GM21515 (cell line): ENCODE measurements around the gene AATK.

Experiments
- ATAC-seq: cut with Tn5 transposase; IDR thresholded peaks from one replicate; pipeline ENCODE4 v1.9.1; 2021; ENCODE audit not compliant: unreplicated experiment

The AATK gene

DNA sequence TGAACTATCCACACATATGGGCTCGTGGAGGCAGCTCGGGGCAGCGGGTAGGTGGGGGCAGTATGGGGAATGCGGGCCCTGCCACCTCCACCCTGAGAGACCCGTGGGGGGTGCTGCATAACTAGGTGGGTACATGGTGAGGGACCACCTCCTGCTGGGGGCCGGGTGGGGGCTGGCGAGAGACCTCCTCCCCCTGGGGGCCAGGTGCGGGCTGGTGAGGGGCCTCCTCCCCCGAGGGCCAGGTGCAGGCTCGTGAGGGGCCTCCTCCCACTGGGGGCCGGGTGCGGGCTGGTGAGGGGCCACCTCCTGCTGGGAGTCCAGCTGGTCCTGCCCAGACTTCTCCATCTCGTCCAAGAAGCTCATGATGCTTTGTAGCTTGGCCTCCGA is 31.4 kb upstream of the AATK start:
- ATAC-seq = no peak

DNA sequence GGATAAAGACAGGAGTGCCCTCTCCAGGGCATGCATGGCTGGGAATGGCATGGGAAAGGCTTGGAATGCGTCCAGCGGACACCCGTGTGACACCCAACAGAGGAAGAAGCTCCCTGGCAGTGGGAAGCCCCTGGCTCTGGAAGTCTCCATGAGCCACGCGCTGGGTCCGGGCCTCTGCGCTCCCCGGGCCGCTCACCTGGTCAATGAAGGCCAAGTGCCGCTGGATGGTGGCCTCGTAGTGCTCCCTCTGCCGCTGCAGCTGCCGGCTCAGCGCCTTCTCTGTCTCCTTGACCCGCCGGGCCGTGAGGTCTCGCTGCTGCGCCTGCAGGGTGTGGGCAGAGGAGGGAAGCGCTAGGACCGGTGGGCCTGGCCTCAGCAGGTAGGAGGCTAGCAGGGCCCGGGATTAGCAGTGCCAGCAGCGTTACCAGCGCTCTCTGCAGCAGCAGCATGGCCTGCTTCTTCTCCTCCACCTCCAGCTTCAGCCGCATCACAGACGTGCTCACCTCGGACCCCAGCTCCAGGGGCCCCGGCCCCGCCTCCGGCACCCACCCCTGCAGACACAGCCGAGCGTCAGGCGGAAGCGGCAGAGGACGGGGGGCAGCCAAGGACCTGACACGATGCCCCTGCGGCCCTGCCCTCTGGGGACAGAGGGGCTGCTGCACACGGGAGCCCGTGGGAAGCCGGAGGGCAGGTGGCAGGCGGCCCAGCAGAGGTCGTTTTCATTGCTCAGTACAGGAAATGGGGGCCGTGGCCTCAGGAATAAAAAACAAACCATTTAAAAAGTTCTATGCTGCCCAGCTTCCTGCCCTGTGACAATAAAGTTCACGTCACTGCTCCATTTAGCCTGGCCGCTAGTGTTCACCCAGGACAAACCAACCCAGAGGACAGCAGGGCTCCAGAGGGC is 30.7 kb upstream of the AATK start:
- ATAC-seq = no peak

DNA sequence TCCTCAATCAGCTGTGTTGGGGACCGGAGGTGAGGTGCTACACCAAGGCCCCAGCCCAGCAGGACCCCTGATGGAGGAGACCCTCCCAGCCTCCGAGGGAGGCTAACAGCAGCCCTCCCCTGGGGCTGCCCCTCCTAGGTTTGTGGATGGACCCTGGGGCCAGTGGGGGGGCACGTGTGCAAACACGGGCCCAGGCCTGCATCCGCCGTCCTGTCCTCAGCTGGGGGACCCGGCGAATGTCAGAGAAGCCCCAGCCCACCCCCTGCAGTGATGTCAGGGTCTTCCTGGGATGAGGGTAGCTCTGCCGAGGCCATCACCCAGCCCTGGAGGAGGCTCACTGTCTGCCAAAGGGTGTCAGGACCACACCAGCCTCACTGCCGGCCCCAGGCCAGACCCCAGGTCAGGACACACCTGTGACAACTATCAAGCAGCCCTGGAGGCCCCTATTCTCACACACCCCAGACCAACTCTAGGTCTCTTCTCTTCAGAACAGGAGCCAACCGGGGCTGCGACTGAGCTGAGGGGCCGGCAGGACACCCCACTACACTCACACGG is 30.0 kb upstream of the AATK start:
- no peak for ATAC-seq

DNA sequence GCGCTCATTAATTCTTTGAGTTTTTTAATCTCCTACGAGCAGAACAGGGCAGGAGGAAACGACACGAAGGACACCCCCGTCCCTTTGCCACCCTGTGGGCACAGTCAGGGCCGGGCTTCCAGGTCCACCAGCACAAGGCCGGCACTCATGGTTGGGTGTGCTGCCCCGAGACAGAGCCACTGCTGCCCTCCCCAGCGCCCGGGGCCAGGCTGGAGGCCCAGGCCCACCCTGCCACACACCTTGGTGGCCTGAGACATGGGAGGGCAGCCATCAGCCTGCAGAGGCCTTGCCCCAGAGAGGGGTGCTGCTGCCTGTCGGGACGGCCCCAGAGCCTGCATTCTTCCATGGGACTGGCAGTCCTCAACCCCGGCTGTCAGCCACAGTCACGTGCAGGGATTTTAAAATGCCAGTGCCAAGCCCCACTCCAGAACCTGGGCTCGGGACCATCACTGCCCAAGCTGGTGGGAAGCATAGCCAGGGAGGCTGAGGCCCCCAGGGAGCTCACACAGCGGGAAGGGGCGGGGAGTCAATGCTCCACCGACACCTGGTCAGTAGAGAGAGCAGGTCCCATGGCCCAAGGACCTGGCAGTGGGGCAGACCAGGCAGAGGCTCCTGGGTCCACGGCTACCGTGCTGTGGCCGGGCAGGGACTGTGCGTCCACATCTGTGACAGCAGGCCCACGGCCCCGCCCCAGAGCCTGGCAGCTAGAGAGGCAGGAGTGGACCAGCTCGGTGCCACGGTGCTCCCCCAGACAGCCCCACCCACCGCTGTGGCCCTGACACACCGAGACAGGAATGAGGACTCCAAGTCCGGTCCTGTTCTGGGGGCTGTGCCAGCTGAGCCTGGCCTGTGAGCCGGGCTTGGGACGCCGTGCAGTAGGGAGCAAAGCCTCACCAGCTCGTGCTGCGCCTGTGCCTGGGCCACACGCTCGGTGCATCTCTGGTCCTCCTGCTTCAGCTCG is 29.2 kb upstream of the AATK start:
- no peak for ATAC-seq

DNA sequence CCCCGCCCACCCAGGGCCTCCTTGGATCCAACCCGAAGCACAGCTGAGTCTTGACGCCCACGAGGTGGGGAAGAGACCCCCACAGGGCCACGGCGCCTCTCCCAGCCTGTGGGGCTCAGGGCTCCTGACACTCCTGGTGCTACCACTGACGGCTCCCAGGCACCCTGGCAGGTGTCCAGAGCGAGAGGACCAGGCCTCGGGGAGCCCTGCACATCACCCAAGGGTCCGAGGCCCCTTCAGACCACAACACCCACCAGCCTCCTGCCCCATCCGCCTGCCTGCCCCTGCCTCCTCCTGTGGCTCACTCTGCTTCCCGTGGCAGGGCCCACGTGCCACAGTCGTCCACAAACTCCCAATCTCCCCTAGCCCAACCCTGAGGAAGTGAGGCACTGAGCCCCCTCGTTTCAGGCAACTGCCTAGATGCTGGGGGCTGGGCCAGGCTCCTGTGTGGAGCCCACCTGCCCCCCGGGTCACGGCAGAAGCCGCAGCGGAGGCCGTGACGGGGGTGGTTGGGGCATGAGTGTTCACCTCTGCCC is 28.3 kb upstream of the AATK start:
- no peak for ATAC-seq

DNA sequence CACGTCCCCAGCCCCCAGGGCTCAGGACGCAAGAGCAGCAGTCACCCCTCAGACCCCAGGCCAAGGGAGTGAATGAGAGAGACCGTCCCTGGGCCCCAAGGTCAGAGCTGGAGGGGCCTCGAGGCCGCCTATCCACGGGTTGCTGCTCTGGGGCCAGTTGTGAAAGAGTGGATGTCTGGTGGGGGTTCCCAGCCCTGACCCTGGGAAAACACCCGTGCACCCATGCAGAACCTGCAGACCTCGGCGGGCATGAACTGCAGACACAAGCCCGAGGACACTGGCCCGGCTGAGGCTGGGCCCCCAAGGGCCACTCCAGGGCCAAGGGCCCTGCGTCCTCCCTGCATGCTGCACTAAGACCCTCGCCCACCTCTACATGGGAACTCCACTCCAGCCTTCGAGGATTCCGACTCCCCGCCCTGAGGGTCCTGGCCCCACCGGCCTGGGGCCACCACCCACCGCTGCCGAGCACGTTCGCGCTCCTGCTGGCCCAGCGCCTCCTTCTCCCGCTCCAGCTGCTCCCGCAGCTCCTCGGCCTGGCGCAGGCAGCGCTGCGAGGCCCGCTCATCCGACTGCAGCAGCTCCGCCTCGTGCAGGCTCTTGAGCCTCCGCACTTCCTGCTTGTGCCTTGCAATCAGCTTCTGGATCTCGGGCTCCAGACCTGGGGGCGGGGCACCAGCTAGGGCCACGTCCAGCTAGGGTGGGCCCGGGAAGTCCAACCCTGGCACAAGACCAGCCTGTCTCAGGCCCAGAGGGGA is 27.6 kb upstream of the AATK start:
- no peak for ATAC-seq

DNA sequence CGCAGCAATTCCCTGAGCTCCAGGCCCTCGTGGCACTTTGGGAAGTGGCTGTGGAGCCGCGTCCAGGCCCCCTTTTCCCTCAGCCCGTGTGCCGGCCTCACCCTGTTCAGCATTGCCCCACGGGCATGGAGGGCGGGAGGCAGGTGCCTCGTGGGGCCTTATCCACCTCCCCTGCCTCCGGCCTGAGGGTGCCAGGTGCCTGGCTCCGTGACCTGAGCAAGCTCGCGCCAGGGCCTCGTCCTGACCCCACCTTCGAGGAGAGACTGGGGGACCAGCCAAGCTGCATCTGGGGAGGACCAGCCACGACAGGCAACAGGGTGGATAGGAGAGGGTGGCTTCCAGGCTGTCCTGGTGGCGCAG is 27.0 kb upstream of the AATK start:
- ATAC-seq = no peak

DNA sequence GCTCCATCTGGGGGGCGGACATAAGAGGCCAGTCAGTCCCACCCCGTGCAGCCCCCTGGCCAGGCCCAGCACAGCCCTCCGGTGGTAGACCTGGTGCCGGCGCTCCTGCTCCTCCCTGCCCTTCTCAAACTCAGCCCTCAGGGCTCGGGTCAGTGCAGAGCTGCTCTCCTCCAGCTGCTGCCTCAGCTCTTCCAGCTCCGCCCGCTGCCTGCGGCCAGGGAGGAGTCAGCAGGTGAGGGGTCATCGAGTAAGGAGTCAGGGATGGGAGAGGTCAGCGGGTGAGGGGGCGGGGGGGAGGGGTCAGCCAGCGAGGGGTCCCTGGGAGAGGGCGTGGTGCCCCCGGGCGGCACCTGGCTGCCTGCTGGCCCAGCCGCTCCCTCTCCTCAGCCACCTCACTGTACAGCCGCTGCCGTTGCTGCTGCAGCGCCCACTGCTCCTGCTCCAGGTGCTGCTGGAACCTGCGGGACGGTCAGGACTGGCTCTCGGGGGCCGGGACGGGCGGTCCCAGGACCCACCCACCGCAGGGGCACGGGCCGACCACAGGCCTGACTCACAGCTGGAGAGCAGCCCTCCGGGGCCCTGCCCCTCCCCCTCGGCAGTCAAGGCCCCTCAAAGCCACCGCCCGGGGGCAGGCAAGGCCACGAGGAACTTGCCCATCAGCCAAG is 26.5 kb upstream of the AATK start:
- no peak for ATAC-seq

DNA sequence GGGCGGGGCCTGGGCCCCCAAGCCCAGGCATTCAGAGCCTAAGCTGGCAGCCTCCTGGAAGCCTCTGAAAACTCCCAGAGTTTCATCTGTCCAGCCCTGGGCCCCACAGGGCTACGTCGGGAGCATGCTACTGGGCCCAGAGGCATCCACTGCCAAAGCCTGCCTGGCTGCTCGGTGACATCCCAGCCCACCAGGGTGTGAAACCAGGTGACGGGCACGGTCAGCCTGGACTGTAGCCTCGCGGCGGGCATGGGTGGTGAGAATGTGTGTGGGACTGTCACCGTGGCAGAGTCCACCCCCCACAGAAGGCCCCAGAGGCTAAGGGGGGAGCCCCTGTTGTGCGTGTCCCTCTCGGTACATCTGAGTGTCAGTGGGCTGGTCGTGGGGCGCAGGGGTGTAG is 25.6 kb upstream of the AATK start:
- ATAC-seq = no peak

DNA sequence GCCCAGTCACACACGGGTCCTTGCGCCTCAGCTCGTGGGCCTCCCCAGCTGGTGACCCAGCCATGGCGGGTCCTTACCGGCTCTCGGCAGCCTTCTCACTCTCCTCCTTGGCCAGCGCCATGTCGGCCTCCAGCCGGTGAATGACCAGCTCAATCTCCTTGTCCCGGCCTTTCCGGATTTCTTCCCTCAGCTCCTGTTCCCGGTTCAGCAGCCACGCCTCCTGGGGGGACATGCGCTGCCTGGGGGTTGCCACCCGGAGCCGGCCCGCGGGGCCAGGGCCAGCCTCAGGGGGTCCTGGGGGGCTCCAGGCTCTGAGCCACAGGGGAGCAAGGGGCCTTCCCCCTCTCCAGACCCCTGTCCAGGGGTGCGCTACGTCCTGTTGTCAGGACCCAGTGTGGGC is 25.1 kb upstream of the AATK start:
- ATAC-seq = no peak

DNA sequence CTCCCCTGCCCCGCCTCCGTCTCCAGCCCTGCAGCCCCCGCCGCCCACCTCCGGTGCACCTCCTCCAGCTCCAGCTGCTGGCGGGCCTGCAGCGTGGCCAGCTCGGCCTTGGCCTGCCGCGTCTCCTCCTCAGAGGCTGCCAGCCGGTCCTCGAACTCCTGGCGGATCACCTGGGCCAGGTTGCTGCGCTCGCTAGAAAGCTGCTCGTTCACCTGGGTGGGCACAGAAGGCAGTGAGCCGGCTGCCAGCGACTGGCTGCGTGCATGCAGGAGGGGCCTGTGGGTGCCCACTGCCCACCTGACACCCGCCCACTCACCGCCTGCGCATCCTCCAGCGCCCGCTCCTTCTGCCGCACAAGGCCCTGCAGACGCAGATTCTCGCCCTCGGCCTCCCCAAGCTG is 24.6 kb upstream of the AATK start:
- no peak for ATAC-seq

DNA sequence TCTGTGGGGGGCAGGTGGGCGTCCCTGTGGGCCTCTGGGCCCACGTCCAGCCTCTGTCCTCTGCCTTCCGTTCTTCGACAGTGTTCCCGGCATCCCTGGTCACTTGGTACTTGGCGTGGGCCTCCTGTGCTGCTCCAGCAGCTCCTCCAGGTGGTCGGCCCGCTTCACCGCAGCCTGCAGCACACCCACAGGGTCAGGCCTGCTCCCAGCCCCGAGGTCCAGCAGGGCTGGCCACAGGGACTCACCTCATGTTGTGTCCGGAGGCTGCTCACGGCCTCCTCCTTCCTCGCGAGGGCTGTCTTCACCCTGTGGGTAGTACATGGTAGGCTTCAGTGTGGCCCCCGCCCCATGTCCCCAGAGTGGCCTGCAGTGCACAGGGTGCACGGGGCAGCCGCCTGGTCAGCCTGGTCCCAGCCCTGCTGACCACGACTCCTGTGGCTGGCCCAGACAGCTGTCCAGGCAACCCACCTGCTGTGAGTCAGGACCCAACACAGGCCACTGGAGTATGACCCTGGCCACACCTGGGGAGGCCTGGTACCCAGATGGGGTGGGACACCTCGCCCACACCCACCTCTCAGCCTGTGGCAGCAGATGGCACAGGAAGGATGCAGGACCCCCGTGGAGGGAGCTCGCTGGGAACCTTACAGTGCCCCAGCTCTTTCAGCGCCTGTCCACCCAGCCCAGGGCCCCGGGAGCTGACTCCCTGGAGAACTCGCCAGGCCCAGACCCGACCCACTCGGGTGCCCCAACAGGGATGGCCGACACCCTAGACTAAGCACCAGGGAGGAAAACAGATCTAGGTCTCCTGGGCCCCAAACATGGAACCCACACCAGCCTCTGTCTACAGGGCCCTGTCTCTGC is 23.9 kb upstream of the AATK start:
- ATAC-seq = no peak

DNA sequence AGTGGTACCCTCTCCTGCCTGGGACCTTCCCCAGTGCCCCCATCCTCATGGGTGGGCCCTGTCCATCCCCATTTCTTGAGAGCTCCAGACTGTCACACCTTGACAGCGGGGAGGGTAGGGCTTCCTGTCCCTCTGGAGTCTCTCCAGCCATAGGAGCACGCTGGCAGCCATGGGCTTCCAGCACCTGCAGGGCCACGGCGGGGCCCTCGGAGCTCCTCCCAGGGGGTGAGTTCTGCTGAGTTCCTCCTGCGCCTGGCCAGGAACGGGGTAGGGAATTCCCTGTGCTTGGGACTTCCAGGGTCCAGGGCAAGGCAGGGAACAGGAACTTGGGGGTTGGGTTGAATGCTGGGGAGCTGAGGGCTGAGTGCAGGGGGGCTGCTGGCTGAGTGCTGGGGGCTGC is 23.0 kb upstream of the AATK start:
- ATAC-seq = no peak

DNA sequence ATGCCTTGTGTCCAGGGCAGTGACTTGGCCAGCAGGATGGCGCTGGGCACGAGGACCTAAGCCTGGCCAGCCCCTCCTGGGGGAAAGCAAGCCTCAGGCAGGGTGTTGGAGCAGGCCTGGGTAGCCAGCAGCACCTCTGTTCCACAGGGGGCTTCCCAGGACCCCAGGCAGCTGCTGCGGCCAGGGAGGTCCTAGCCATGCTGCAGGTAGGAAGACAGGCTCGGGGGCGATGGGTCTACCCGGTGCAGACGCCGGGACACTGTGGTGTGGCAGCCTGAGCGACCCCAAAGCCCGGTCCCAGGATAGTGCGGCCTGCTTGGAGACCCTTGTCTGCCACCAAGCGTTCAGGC is 22.4 kb upstream of the AATK start:
- ATAC-seq = no peak

DNA sequence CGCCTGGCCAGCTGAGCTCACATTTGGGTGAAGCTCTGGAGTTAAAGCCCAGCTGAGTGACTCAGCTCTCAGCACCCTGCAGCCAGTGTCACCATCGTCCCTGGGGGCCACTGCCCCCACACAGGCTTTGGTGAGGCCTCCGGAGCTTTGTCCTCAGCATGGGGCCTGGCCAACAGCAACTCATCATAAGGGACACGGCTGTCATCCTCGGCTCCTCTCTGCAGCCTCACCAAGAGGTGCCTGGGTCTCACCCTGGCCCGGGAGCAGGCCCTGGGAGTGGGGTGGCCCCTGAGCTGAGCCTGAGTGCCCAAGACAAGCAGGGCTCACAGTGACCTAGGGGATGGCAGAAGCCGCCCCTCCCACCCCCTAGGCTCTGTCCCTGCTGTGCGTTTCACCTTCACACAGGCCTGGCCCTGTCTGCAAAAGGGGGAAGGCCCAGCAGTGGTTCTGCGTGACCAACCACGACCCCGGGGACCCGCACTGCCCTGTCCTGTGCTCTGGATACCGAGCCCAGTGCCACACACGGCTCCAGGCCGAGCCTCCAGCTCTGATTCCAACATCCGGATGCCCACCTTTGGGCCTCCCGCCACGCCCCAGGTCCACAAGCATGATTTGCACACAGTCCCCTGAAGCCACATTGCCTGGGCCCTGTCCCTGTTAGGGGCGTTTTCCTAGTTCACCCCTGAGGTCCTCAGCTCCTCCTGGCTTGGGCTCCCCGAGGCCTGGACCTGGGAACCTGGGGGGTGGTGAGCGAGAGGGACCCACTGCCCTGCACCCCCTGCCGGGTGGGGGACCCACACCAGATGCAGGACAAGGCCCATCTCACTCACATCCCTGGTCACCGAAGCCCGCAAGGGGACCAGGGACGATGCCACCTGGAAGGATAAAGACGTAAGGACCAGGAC is 21.8 kb upstream of the AATK start:
- no peak for ATAC-seq

DNA sequence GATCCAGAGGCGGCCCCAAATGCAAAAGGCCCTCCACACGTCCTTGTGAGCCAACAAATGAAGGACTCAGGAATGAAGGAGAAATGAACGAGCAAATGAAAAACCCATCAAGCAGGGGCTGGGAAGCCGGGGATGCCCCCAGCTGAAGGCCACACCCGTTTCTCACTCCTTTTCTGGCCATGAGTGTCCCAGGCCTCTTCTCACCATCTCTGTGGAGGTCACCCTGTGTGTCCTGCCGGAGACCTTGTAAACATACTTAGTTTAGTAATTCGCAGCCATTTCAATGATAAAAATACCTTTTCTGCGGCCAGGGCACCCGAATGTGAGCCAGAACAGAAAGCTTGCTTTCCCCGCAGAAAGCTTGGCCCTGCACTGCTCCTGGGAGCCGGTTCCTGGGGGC is 21.1 kb upstream of the AATK start:
- no peak for ATAC-seq

DNA sequence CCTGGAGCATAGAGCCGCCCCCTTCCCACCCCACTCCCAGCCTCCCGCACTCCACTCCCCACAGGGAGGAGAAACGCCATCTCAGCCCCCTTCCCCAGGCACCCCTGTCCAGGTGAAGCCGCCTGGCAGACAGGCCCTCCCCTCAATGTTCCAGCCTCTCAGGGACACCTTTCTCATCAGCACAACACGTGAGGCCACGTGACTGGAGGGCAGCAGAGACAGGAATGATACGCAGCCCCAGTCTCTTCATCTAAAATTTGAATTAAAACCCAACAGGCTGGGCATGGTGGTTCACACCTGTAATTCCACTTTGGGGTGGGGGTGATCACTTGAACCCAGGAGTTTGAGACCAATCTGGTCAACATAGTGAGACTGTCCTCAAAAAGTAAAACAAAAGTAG is 20.2 kb upstream of the AATK start:
- no peak for ATAC-seq

DNA sequence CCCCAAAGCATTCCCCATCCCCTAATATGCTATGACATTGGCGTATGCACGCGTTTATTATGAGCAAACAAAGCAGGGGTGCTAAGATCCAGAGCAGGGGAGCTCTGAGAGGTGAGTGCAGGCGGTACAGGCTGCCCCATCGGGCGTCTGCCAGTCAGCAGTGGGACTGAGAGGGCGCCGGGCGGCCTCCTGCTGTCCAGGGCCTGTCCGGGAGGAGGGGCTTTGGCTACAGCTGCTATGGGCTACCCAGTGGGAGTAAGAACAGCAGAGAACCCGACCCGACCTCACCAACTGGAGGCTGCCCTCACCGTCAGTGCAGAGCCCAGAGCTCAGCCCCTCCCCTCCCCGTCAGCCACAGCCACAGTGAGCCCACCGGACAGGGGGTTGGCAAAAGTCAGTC is 18.5 kb upstream of the AATK start:
- no peak for ATAC-seq
